ENCODE data around the gene ROR2. TPM values are rescaled to one million over a fixed set of nuclear protein-coding genes. Genes with fewer than 3 reads are reported as not detected.

ROR2 gene
- total and polyA plus RNA-seq, 2 of the 13 experiments (the other 11 are each of a cell fraction or from before 2014, with no cell fraction given), result not detected

DNA sequence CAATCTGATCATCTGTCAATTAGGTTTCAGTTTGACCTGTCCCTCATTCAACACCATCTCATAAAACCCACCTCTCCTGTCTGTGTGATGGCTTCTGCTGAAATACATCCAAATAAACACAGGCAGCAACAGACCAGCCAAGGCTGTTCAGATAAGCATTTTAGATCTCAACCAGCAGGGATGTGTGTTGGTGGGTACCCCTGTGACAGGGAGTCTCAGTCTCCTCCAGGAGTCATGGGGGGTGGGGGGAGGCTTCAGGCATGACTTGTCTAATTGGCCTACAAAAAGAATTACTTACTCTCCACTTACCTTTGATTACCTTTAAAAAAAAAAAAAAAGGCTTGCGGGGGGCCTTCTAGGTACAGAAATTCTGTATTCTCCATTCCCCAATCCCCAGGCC, 65.9 kb downstream of the ROR2 start:
- ChIA-PET CTCF (ENCODE audit: low intra/inter-chr PET ratio, low total read pairs) (no interaction called here), POLR2A (no interaction called here)
- BruUV-seq (replicated peaks), result no TSS peak
- no peak for TF ChIP-seq NFATC3 (CRISPR knock-in tag; IDR thresholded peaks at IDR 0.05)
- no peak for TF ChIP-seq ISL2 (CRISPR knock-in tag; IDR thresholded peaks at IDR 0.05)
- TF ChIP-seq KAT2B (IDR thresholded peaks at IDR 0.05; ENCODE audit: borderline replicate concordance, low read depth, low read length), result no peak
- TF ChIP-seq CBX5 (CRISPR knock-in tag; IDR thresholded peaks at IDR 0.05; ENCODE audit: borderline replicate concordance), result no peak
- no peak for TF ChIP-seq YEATS4 (CRISPR knock-in tag; IDR thresholded peaks at IDR 0.05; ENCODE audit: borderline replicate concordance)
- TF ChIP-seq FOXM1 (CRISPR knock-in tag; IDR thresholded peaks at IDR 0.05), result no peak
- TF ChIP-seq ZSCAN30 (CRISPR knock-in tag; IDR thresholded peaks at IDR 0.05), result no peak
- no peak for ATAC-seq
- Histone ChIP-seq H3K9me3 (ENCODE audit: low read length) (no peaks in the 10 kb centered on the region), H3K79me2 (ENCODE audit: insufficient read depth, low read length) (no peaks in the 10 kb centered on the region), H3K36me3 (replicated peaks in 1 of 2; ENCODE audit: control insufficient read depth in 1 of 2, insufficient read depth in 2 of 2, low read length in 2 of 2) (no peaks in the 10 kb centered on the region), H3K4me2 (ENCODE audit: low read depth, low read length) (no peak overlapping the region), H4K20me1 (ENCODE audit: insufficient read depth, low read length) (no peaks in the 10 kb centered on the region), H2AFZ (ENCODE audit: low read length) (no peak overlapping the region), H3K4me3 (replicated peaks in 1 of 3; ENCODE audit: insufficient read depth in 1 of 3, low read depth in 2 of 3, low read length in 3 of 3) (no peak overlapping the region), H3K27ac (ENCODE audit: extremely low read length, insufficient read depth, low read length) (no peak overlapping the region), H3K9ac (ENCODE audit: insufficient read depth, low read depth, low read length) (no peak overlapping the region), H3K4me1 (ENCODE audit: insufficient read depth, low read length) (peaks cover 23% of the 10 kb centered on the region), H3K27me3 (ENCODE audit: control insufficient read depth in 1 of 2, insufficient read depth in 2 of 2, low read length in 2 of 2) (peaks cover 0 to 23% of the 10 kb centered on the region in 2 experiments; a peak in 3 of 5 replicates)
- intact Hi-C loops (cut with micrococcal nuclease; ENCODE audit: unreplicated experiment) (no loop called here), in situ Hi-C loops (cut with HindIII; ENCODE audit: extremely low pct_ligation_motif_present, low pct_unique_long_range_greater_than_20kb) (no loop called here)
- WGBS (ENCODE audit: low lambda C conversion rate), result 100% methylated on average over 1 of the region's 1 CpG
- DNase-seq (ENCODE audit: low spot score), result no peak
- FAIRE-seq, result no peak

DNA sequence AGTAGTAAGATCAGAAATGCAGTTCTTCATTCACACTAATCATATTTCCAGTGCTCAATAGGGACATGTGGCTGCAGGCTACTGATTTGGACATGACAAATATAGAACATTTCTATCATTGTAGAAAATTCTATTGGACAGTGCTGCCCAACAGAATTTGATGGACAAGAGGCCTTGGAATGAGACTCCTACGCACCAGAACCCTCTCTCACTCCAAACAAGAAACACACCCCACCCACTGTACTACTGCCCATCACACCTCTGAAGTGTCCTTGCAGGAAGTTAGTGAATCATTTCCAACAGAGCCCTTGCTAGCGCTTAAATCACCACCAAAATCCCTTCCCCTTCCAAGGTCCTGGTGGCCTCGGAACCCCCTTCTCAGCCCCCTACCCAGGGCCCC, 66.5 kb downstream of the ROR2 start:
- H3K79me2 ChIP-seq (ENCODE audit: insufficient read depth, low read length), result no peaks in the 10 kb centered on the region
- POLR2A ChIA-PET, result no interaction called here
- no peak for DNase-seq (ENCODE audit: low spot score)
- no peak overlapping the region for H2AFZ ChIP-seq (ENCODE audit: low read length)
- H3K9me3 ChIP-seq (ENCODE audit: low read length), result no peaks in the 10 kb centered on the region
- WGBS (ENCODE audit: low lambda C conversion rate), result 35% methylated on average over 3 of the region's 3 CpGs
- H4K20me1 ChIP-seq (ENCODE audit: insufficient read depth, low read length), result no peaks in the 10 kb centered on the region
- BruUV-seq (replicated peaks), result no TSS peak
- in situ Hi-C loops (cut with HindIII; ENCODE audit: extremely low pct_ligation_motif_present, low pct_unique_long_range_greater_than_20kb) (no loop called here), intact Hi-C loops (cut with micrococcal nuclease; ENCODE audit: unreplicated experiment) (no loop called here)
- H3K9ac ChIP-seq (ENCODE audit: insufficient read depth, low read depth, low read length), result no peak overlapping the region
- CTCF ChIA-PET (ENCODE audit: low intra/inter-chr PET ratio, low total read pairs), result no interaction called here
- peaks cover 0 to 23% of the 10 kb centered on the region in 2 experiments; a peak in 3 of 5 replicates for H3K27me3 ChIP-seq (ENCODE audit: control insufficient read depth in 1 of 2, insufficient read depth in 2 of 2, low read length in 2 of 2)
- H3K27ac ChIP-seq (ENCODE audit: extremely low read length, insufficient read depth, low read length), result no peak overlapping the region
- no peak for ATAC-seq
- peaks cover 23% of the 10 kb centered on the region for H3K4me1 ChIP-seq (ENCODE audit: insufficient read depth, low read length)
- no peak for FAIRE-seq
- H3K4me3 ChIP-seq (replicated peaks in 1 of 3; ENCODE audit: insufficient read depth in 1 of 3, low read depth in 2 of 3, low read length in 3 of 3), result no peak overlapping the region
- no peak overlapping the region for H3K4me2 ChIP-seq (ENCODE audit: low read depth, low read length)
- H3K36me3 ChIP-seq (replicated peaks in 1 of 2; ENCODE audit: control insufficient read depth in 1 of 2, insufficient read depth in 2 of 2, low read length in 2 of 2), result no peaks in the 10 kb centered on the region
- TF ChIP-seq ZNF547 (CRISPR knock-in tag; IDR thresholded peaks at IDR 0.05) (no peak), ZNF746 (CRISPR knock-in tag; IDR thresholded peaks at IDR 0.05) (no peak), ZBTB42 (CRISPR knock-in tag; IDR thresholded peaks at IDR 0.05) (no peak), RFX1 (IDR thresholded peaks at IDR 0.05) (no peak), ZNF781 (CRISPR knock-in tag; IDR thresholded peaks at IDR 0.05; ENCODE audit: borderline replicate concordance, not compliant biosample characterization) (no peak), ZNF841 (CRISPR knock-in tag; IDR thresholded peaks at IDR 0.05; ENCODE audit: borderline replicate concordance) (no peak), ZBTB1 (CRISPR knock-in tag; IDR thresholded peaks at IDR 0.05; ENCODE audit: borderline replicate concordance) (no peak), EZH2 (conservative IDR thresholded peaks at IDR 0.05; ENCODE audit: low read depth, low read length) (no peak), ZSCAN30 (CRISPR knock-in tag; IDR thresholded peaks at IDR 0.05) (no peak)
- TF ChIP-seq, protein P1, sequence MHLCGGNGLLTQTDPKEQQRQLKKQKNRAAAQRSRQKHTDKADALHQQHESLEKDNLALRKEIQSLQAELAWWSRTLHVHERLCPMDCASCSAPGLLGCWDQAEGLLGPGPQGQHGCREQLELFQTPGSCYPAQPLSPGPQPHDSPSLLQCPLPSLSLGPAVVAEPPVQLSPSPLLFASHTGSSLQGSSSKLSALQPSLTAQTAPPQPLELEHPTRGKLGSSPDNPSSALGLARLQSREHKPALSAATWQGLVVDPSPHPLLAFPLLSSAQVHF (CRISPR knock-in tag; IDR thresholded peaks at IDR 0.05), result no peak
- TF ChIP-seq, protein P2, sequence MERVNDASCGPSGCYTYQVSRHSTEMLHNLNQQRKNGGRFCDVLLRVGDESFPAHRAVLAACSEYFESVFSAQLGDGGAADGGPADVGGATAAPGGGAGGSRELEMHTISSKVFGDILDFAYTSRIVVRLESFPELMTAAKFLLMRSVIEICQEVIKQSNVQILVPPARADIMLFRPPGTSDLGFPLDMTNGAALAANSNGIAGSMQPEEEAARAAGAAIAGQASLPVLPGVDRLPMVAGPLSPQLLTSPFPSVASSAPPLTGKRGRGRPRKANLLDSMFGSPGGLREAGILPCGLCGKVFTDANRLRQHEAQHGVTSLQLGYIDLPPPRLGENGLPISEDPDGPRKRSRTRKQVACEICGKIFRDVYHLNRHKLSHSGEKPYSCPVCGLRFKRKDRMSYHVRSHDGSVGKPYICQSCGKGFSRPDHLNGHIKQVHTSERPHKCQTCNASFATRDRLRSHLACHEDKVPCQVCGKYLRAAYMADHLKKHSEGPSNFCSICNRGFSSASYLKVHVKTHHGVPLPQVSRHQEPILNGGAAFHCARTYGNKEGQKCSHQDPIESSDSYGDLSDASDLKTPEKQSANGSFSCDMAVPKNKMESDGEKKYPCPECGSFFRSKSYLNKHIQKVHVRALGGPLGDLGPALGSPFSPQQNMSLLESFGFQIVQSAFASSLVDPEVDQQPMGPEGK (CRISPR knock-in tag; IDR thresholded peaks at IDR 0.05), result no peak
- TF ChIP-seq, protein P3, sequence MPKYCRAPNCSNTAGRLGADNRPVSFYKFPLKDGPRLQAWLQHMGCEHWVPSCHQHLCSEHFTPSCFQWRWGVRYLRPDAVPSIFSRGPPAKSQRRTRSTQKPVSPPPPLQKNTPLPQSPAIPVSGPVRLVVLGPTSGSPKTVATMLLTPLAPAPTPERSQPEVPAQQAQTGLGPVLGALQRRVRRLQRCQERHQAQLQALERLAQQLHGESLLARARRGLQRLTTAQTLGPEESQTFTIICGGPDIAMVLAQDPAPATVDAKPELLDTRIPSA (CRISPR knock-in tag; IDR thresholded peaks at IDR 0.05; ENCODE audit: borderline replicate concordance), result no peak
